WI38 (cell line): ENCODE results near the gene IFITM2.
"Not testable (repeated sequence)": the region's sequence is repeated elsewhere in the genome, so short reads cannot be mapped to it uniquely, and the experiment has no call there.

Source experiments
- H3K4me3 ChIP-seq: 2 replicates; pipeline ENCODE4 v1.5.1; 2011; ENCODE audit warnings: low read depth, mild to moderate bottlenecking, control low read depth, low read length
- TF ChIP-seq, protein P1 (sequence below): IDR thresholded peaks from 2 replicates; pipeline ENCODE4 v1.5.1; 2012; ENCODE audit warnings: low read depth, mild to moderate bottlenecking, control low read depth, low read length

The IFITM2 gene

DNA sequence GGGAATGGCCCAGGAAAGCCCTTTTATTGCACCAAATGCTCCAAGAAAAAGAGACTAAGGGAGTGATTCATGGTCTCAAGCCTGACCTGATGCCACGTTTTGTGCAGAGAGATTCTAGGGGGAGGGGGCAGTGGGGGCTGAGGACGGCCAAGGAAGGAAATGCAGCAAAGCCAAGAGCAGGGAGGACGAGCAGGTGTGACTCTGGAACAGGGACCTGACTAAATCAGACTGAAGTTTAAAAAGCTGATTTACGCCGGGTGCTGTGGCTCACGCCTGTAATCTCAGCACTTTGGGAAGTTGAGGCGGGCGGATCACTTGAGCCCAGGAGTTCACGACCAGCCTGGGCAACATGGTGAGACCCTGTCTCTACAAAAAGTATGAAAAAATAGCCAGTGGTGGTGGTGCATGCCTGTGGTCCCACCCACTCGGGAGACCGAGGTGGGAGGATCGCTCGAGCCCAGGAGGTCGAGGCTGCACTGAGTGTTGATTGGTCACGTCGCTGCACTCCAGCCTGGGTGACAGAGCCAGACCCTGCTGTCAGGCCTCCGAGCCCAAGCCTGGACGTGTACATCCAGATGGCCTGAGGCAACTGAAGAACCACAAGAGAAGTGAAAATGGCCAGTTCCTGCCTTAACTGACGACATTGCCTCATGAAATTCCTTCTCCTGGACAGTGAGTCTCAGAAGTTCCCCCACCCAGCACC, 23.9 kb downstream of the IFITM2 start:
- H3K4me3 ChIP-seq = no peak overlapping the region
- TF ChIP-seq, protein P1, sequence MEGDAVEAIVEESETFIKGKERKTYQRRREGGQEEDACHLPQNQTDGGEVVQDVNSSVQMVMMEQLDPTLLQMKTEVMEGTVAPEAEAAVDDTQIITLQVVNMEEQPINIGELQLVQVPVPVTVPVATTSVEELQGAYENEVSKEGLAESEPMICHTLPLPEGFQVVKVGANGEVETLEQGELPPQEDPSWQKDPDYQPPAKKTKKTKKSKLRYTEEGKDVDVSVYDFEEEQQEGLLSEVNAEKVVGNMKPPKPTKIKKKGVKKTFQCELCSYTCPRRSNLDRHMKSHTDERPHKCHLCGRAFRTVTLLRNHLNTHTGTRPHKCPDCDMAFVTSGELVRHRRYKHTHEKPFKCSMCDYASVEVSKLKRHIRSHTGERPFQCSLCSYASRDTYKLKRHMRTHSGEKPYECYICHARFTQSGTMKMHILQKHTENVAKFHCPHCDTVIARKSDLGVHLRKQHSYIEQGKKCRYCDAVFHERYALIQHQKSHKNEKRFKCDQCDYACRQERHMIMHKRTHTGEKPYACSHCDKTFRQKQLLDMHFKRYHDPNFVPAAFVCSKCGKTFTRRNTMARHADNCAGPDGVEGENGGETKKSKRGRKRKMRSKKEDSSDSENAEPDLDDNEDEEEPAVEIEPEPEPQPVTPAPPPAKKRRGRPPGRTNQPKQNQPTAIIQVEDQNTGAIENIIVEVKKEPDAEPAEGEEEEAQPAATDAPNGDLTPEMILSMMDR = no peak

DNA sequence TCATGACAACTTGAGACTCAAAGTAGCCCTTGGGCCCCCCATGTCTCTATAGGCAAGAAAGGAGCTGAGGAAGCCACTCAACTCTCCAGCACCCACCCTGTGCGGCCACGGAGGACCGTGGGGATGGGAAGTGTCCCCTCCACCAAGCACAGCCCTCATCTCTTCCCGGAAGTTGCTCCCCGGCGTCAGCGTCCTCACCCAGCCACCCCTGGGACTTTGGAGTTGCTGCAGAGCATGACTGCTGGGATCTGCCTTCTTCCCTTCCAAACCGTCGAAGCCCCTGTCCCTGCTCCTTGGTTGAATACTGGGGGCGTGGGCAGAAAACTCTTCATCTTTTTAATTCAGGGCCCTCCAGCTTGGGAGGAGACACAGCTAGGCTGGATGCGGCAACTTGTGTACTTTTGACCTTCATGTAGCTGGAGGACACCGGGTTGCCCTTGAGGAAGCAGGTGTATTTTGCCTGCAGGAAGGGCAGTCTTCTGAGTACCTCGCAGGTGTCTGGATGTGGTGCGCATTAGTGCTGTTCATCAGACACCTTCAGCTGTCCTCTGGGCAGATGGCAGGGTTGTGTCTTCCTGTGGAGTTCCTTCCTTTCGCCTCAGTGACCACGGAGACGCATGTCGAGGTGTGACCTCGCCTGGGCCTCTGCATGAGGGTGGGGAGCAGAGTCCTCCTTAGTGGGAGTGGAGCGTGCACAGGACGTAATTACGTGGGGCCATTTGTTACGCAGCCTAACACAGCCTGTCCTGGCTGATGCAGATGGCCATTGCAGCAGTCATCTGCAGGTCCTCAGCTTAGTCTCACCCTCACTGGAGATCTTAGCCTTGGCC, 25.2 kb downstream of the IFITM2 start:
- TF ChIP-seq, protein P1 = no peak
- no peak overlapping the region for H3K4me3 ChIP-seq

DNA sequence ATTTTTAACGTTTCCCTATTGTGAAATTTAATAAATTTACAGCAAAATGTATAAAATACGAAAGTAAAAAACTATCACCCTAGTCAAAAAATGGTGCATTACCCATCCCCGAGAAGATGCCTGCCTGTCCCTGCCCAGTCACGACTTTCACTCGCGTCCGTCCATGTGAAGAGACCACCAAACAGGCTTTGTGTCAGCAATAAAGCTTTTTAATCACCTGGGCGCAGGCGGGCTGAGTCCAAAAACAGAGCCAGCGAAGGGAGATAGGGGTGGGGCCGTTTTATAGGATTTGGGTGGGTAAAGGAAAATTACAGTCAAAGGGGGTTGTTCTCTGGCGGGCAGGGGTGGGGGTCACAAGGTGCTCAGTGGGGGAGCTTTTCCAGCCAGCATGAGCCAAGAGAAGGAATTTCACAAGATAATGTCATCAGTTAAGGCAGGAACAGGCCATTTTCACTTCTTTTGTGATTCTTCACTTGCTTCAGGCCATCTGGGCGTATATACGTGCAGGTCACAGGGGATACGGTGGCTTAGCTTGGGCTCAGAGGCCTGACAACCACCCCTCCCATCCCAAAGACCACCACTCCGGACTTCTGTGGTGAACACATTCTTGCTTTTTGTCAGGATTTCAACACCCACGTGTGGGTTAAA, 26.1 kb downstream of the IFITM2 start:
- H3K4me3 ChIP-seq = not testable (repeated sequence)

DNA sequence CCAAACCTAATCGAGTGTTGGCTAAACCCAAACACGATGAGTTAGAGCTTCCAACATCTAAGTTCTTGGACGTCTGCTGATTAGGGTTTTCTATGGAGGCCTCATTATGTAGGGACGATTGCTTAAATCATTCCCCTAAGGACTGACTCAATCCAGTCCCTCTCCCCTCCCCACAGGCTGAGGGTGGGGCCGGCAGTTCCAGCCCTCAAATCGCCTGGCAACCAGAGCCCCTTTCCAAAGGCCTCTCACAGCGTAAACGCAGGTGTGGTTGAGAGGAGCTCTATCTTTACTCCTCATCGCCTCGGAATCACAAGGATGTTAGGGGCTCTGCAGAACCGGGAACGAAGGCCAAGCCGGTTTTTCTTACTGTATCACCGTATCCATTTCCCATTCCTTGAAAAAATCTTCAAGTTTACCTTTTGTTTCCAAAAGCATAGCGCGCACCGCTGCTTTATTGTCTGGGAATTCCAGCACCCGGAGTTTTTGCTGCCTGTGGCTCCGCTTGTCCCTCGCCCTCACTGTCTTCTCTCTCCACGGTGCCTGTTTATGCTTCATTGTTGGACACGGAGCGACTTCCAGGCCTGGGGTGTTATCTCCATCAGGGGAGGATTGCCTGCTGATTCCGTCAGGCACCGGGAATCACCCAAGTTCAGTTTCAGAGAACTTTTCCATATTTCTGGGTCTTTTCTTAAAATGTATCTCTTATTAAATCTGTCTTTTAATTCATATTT, 26.8 kb downstream of the IFITM2 start:
- no peak overlapping the region for H3K4me3 ChIP-seq
- TF ChIP-seq, protein P1 = no peak

DNA sequence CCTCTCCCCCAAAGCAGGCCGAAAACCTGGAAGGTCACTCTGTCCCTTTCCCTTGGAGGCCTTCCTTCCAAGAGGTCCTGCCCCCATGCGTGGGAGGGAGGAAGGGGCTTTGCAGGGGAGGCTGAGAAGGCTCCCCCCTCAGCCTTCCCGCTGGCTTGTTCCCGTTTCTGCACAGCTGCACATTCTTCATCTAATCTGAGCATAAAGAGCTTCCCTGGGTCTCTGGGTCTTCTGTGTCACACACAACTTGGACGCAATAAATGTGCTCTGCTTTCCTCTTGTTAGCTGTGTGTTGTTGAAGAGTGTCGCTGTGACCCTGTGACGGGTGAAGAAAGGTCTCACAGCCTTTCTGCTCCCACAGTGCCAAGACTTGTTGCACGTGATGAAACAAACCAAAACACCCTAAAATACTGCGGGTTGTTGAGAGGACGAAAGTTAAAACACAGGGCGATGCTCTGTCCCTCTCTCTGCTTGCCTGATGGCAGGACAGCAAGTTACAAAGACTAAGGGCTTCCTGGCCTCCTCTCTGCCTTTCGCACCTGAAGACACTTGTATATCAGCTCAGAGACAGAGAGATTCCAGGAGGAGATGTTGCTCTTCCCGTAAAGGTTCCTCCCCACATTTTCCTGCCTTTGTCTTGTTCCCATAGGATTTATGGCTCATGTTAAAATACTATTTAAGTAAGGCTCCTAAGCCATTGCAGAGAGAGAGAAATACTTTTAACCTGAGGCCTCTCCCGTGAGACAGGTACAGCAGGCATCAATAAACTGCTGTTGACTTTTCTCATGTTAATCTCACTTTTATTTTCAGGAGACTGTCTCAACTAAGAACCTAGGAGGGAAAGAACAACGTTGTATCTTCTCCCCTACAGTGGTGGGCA, 28.4 kb downstream of the IFITM2 start:
- TF ChIP-seq, protein P1 = no peak
- no peak overlapping the region for H3K4me3 ChIP-seq

DNA sequence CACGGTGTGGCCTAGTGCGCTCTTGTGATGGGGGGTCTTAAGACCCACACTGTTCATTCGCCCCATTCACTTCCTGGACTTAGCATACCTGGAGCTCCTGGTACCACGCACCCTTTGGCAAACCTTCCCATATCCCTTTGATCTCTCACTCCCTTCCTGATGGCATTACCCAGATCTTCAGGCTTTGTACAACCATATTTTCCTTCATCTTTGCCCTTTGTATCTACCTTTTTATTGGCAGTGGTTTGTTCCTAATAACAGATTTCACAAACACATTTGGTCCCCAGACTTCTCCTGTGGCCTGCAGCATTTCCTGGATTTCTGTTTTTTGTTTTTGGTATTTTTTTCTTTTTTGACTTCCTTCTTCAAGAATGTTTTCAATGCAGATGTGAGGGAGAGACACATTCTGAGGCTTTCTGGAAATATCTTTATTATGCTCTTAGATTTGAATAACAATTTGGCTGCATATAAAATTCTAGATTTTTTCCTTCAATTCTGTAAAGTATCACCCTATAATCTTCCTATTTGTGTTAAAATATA, 29.1 kb downstream of the IFITM2 start:
- TF ChIP-seq, protein P1 = no peak

More for the DNA sequence above, 29.1 kb downstream of the IFITM2 start:
- no peak overlapping the region for H3K4me3 ChIP-seq
